Lower leg skin (tissue), 4 donors: ENCODE measurements around the gene GPR4. TPM values are rescaled to one million over a fixed set of nuclear protein-coding genes. Genes with fewer than 3 reads are reported as not detected.

Source experiments
- DNase-seq, 2 donors: peaks; one replicate each; pipeline ENCODE4 v3.0.0-alpha.2; 2019; ENCODE audit warnings: low spot score in 2 of 2
- H3K4me3 ChIP-seq: fragments of 200-600 bp; sonication (generic); 2 replicates; pipeline ENCODE4 v1.5.1; 2017; ENCODE audit warnings: mild to moderate bottlenecking, low read depth; ENCODE audit not compliant: poor library complexity, severe bottlenecking
- POLR2A ChIP-seq, 2 donors: fragments of 450-650 bp; IDR thresholded peaks; one replicate each; pipeline ENCODE4 v1.6.1; 2016 to 2017; ENCODE audit warnings: antibody characterized with exemption in 2 of 2, mild to moderate bottlenecking in 1 of 2, moderate library complexity in 1 of 2
- WGBS, 2 donors: methylation state at CpG; one replicate each; pipeline ENCODE4 v1.1.5; 2018; 5-methylcytosine and 5-hydroxymethylcytosine counted together
- intact Hi-C: fragments of 100-400 bp; cut with DNase I; formaldehyde crosslinking; loops from one replicate; pipeline ENCODE4 v1.15.0; 2023; ENCODE audit warnings: low total_unique reads
- total RNA-seq, 4 donors: library from RNA; depleted of rRNA; stranded (reverse); fragments of >200 nt; gene quantifications; one replicate each; pipeline ENCODE4 v1.1.0, GENCODE V29; 2016
- TF ChIP-seq, protein P1 (sequence below), 3 donors: fragments of 450-650 bp; IDR thresholded peaks; one replicate each; pipeline ENCODE4 v1.5.1; 2016; ENCODE audit warnings: antibody characterized with exemption in 3 of 3, mild to moderate bottlenecking in 3 of 3, moderate library complexity in 2 of 3

GPR4 gene
- total RNA-seq, 4 donors from 2014 or later: 0.34 to 1.0 (median 0.70) TPM

- WGBS, 2 donors: 48 to 49% methylated on average over 2 of the region's 2 CpGs
- DNase-seq: no peak
- TF ChIP-seq POLR2A (IDR thresholded peaks at IDR 0.05): no peak
- TF ChIP-seq, protein P1, sequence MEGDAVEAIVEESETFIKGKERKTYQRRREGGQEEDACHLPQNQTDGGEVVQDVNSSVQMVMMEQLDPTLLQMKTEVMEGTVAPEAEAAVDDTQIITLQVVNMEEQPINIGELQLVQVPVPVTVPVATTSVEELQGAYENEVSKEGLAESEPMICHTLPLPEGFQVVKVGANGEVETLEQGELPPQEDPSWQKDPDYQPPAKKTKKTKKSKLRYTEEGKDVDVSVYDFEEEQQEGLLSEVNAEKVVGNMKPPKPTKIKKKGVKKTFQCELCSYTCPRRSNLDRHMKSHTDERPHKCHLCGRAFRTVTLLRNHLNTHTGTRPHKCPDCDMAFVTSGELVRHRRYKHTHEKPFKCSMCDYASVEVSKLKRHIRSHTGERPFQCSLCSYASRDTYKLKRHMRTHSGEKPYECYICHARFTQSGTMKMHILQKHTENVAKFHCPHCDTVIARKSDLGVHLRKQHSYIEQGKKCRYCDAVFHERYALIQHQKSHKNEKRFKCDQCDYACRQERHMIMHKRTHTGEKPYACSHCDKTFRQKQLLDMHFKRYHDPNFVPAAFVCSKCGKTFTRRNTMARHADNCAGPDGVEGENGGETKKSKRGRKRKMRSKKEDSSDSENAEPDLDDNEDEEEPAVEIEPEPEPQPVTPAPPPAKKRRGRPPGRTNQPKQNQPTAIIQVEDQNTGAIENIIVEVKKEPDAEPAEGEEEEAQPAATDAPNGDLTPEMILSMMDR (IDR thresholded peaks at IDR 0.05): no peak
- intact Hi-C loops: no loop called here
- H3K4me3 ChIP-seq: no peak overlapping the region
Measured at GRCh38 chr19:45567609-45568008, 34.4 kb downstream of the GPR4 start.

- no peak for DNase-seq
- intact Hi-C loops: no loop called here
- H3K4me3 ChIP-seq: no peak overlapping the region
- 73 to 75% methylated on average over 5 of the region's 5 CpGs for WGBS, 2 donors
- TF ChIP-seq POLR2A (IDR thresholded peaks at IDR 0.05): no peak
- TF ChIP-seq, protein P1 (IDR thresholded peaks at IDR 0.05): no peak
Measured at GRCh38 chr19:45564131-45564780, 37.8 kb downstream of the GPR4 start.

DNA sequence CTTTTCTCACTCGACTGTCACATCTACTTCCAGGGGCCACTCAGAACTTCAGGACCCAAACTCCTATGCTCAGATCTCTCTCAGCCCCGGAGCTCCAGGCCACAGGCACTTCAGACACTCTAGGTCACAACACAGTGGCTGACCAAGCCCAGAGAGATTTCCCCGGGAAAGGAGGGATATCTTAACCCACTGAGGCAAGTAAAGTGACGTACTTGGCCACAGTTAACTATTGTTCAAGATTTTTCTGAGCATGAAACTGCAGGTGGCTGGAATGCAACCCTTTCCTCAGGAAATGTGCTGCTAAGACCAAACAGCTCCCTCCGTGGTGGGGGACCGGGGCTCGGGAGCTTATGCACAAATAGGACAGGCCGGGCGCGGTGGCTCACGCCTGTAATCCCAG lies 41.3 kb downstream of the GPR4 start:
- H3K4me3 ChIP-seq: no peak overlapping the region
- WGBS, 2 donors: 80 to 87% methylated on average over 11 of the region's 11 CpGs

DNA sequence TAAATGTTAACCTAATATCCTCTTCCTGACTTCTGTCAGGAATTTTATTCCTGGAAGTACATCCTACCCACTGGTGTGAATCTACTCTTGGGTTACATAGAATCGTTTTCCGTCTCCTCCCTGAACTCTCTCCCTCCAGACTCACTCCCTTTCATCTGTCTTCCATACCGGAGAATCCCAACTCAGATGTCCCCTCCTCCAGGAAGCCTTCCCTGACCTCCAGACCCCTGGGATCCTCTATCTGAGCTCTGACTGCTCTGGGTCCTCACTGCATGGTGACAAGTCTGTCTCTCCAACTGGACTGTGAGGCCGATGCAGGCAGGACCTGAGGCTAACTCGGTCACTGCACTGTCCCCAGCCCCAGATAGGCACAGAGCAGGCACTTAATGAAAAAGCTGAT lies 42.0 kb downstream of the GPR4 start:
- H3K4me3 ChIP-seq: no peak overlapping the region
- WGBS, 2 donors: 81 to 90% methylated on average over 5 of the region's 5 CpGs
- intact Hi-C loops: no loop called here
- no peak for DNase-seq
- no peak for TF ChIP-seq POLR2A (IDR thresholded peaks at IDR 0.05)
- TF ChIP-seq, protein P1 (IDR thresholded peaks at IDR 0.05): no peak

More for the DNA sequence above, 41.3 kb downstream of the GPR4 start:
- DNase-seq: no peak
- intact Hi-C loops: no loop called here
- TF ChIP-seq, protein P1 (IDR thresholded peaks at IDR 0.05): no peak
- TF ChIP-seq POLR2A (IDR thresholded peaks at IDR 0.05): no peak

- no peak overlapping the region for H3K4me3 ChIP-seq
- 43 to 47% methylated on average over 10 of the region's 10 CpGs for WGBS, 2 donors
- TF ChIP-seq, protein P1 (IDR thresholded peaks at IDR 0.05): peak in 1 of 3 donors; percentile 20
- no peak for TF ChIP-seq POLR2A (IDR thresholded peaks at IDR 0.05)
- intact Hi-C loops: no loop called here
- DNase-seq: peak in 1 of 2 donors; percentile 44
Measured at GRCh38 chr19:45558399-45558878, 43.6 kb downstream of the GPR4 start.
